Thymus (tissue), 11 donors: ENCODE measurements around the gene RBM6. TPM values are rescaled to one million over a fixed set of nuclear protein-coding genes. Genes with fewer than 3 reads are reported as not detected.
"Not testable (repeated sequence)": the region's sequence is repeated elsewhere in the genome, so short reads cannot be mapped to it uniquely, and the experiment has no call there.

ENCODE experiments used
- DNase-seq, 9 donors: peaks; one replicate each; pipeline ENCODE4 v3.0.0-alpha.2; 2013; ENCODE audit warnings: low spot score in 9 of 9, low read depth in 6 of 9, missing footprints in 1 of 9
- H3K27ac ChIP-seq, 2 donors: one replicate each; pipeline ENCODE4 v1.5.1; 2013; ENCODE audit warnings: control low read depth in 1 of 2, low read depth in 1 of 2, low read length in 1 of 2, mild to moderate bottlenecking in 1 of 2, moderate library complexity in 1 of 2
- H3K27me3 ChIP-seq, 2 donors: one replicate each; pipeline ENCODE4 v1.5.1; 2013; ENCODE audit warnings: low read length in 1 of 2; ENCODE audit not compliant: control insufficient read depth in 2 of 2, insufficient read depth in 1 of 2
- H3K36me3 ChIP-seq, 2 donors: one replicate each; pipeline ENCODE4 v1.5.1; 2013; ENCODE audit warnings: low read length in 1 of 2, mild to moderate bottlenecking in 1 of 2, moderate library complexity in 1 of 2; ENCODE audit not compliant: control insufficient read depth in 2 of 2, insufficient read depth in 2 of 2
- H3K4me1 ChIP-seq, 2 donors: one replicate each; pipeline ENCODE4 v1.5.1; 2013; ENCODE audit warnings: low read length in 2 of 2; ENCODE audit not compliant: control insufficient read depth in 2 of 2, insufficient read depth in 2 of 2
- H3K4me3 ChIP-seq, 2 donors: one replicate each; pipeline ENCODE4 v1.5.1; 2013; ENCODE audit warnings: low read length in 2 of 2, control low read depth in 1 of 2, mild to moderate bottlenecking in 1 of 2
- H3K9me3 ChIP-seq, 2 donors: one replicate each; pipeline ENCODE4 v1.5.1; 2013; ENCODE audit warnings: low read length in 1 of 2, mild to moderate bottlenecking in 1 of 2; ENCODE audit not compliant: control insufficient read depth in 2 of 2, insufficient read depth in 1 of 2
- WGBS: extraction: QIAGEN DNeasy Blood & Tissue Kit; methylation state at CpG from one replicate; pipeline ENCODE4 v1.1.7; 2013; 5-methylcytosine and 5-hydroxymethylcytosine counted together
- polyA plus RNA-seq: library from polyadenylated mRNA; stranded (reverse); fragments of 200-250 nt; gene quantifications from one replicate; pipeline ENCODE4 v1.2.3, GENCODE V29; 2013
- total RNA-seq: library from RNA; stranded (reverse); fragments of 120-200 nt; gene quantifications from one replicate; pipeline ENCODE4 v1.2.4, GENCODE V29; 2013
- donor health status: healthy.

Gene RBM6
- total and polyA plus RNA-seq, 2 donors, result 59.4 to 343 TPM

- H3K27me3 ChIP-seq, result no peaks in the 10 kb centered on the region
- H3K27ac ChIP-seq, result no peak overlapping the region
- H3K36me3 ChIP-seq, result no peaks in the 10 kb centered on the region
- no peak overlapping the region for H3K4me3 ChIP-seq
- H3K9me3 ChIP-seq, result no peaks in the 10 kb centered on the region
- peak in 1 of 9 donors; percentile 21 for DNase-seq
- WGBS, result 95% methylated on average over 5 of the region's 5 CpGs
- peaks cover 8 to 20% of the 10 kb centered on the region in 2 donors for H3K4me1 ChIP-seq
Observed at GRCh38 chr3:49928481-49929017, 11.4 kb upstream of the RBM6 start.

- peaks cover 8 to 20% of the 10 kb centered on the region in 2 donors for H3K4me1 ChIP-seq
- peak within 1 kb of the TSS; percentile 51 to 78 for H3K27ac ChIP-seq
- H3K27me3 ChIP-seq, result no peaks in the 10 kb centered on the region
- no peaks in the 10 kb centered on the region for H3K36me3 ChIP-seq
- peak within 1 kb of the TSS; percentile 93 to 98 for H3K4me3 ChIP-seq
- H3K9me3 ChIP-seq, result no peaks in the 10 kb centered on the region
- peak in 6 of 9 donors; percentile 56 to 81 (median 71) for DNase-seq
- WGBS, result 5% methylated on average over 56 of the region's 56 CpGs
Observed at GRCh38 chr3:49929291-49930167, 10.4 kb upstream of the RBM6 start, which contains the start of gene MON1A. TSS of gene MON1A (minus strand) at chr3:49929811. CDS start at chr3:49913346, 16,465 bp downstream.

GRCh38 chr3:49930168-49930690 is 9.7 kb upstream of the RBM6 start:
- Histone ChIP-seq H3K27ac (peak overlapping the region in 1 of 2 donors; percentile 78), H3K4me3 (peak overlapping the region; percentile 93 to 98)

GRCh38 chr3:49930922-49931321 is 9.0 kb upstream of the RBM6 start:
- no peaks in the 10 kb centered on the region for H3K9me3 ChIP-seq
- H3K27me3 ChIP-seq, result no peaks in the 10 kb centered on the region
- H3K4me3 ChIP-seq, result no peak overlapping the region
- WGBS, result 92% methylated on average over 1 of the region's 1 CpG
- H3K36me3 ChIP-seq, result no peaks in the 10 kb centered on the region
- peak in 1 of 9 donors; percentile 39 for DNase-seq
- H3K27ac ChIP-seq, result no peak overlapping the region
- H3K4me1 ChIP-seq, result peaks cover 8 to 20% of the 10 kb centered on the region in 2 donors

More at GRCh38 chr3:49930168-49930690, 9.7 kb upstream of the RBM6 start:
- 89% methylated on average over 16 of the region's 16 CpGs for WGBS
- H3K36me3 ChIP-seq, result no peaks in the 10 kb centered on the region
- H3K9me3 ChIP-seq, result no peaks in the 10 kb centered on the region
- H3K4me1 ChIP-seq, result peaks cover 8 to 20% of the 10 kb centered on the region in 2 donors
- DNase-seq, result no peak
- H3K27me3 ChIP-seq, result no peaks in the 10 kb centered on the region

GRCh38 chr3:49932281-49932680 is 7.7 kb upstream of the RBM6 start:
- peaks cover 8 to 20% of the 10 kb centered on the region in 2 donors for H3K4me1 ChIP-seq
- DNase-seq, H3K27ac ChIP-seq, H3K9me3 ChIP-seq, H3K4me3 ChIP-seq, H3K36me3 ChIP-seq, H3K27me3 ChIP-seq: not testable (repeated sequence)
- 95% methylated on average over 15 of the region's 15 CpGs for WGBS

GRCh38 chr3:49937090-49937489 is 2.9 kb upstream of the RBM6 start:
- Histone ChIP-seq H3K27ac (no peak overlapping the region), H3K4me3 (no peak overlapping the region), H3K4me1 (peaks cover 5 to 15% of the 10 kb centered on the region in 2 donors), H3K9me3 (no peaks in the 10 kb centered on the region), H3K27me3 (no peaks in the 10 kb centered on the region), H3K36me3 (no peaks in the 10 kb centered on the region)
- no peak for DNase-seq
- 63% methylated on average over 3 of the region's 3 CpGs for WGBS

DNA sequence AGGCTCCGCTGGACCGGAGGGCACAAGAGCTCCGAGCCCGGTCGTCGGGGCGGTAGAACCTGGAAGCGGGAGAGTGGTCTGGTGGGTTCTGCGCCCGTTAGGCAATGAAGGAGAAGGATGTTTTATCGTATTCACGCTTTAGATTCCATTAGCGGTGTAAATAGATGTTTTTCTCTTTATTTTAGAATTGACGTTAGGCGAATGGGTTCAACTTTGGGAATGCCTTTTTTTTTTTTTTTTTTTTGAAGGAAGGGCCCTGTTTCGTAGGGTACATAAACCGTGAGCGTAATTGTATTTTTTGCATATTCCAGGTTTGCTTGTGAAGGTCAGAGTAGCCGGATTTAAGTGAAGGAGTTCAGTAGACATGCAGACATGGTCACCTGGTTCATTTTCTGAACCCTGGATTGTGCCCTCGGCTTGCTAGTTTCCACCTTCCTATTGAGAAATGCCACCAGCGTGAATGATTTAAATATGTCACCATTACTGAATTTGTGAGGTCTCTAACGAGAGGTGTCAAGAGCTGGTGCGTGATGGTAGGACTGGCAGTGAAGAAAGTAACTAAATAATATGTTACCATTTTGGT is 808 bp downstream of the RBM6 start:
- Histone ChIP-seq H3K27ac (peak overlapping the region; percentile 87 to 97), H3K9me3 (peaks cover 0 to 4% of the 10 kb centered on the region in 2 donors), H3K27me3 (no peaks in the 10 kb centered on the region), H3K4me3 (peak overlapping the region; percentile 62 to 98), H3K36me3 (peaks cover under 1 to 2% of the 10 kb centered on the region in 2 donors), H3K4me1 (peaks cover 5 to 15% of the 10 kb centered on the region in 2 donors)
- WGBS, result 13% methylated on average over 23 of the region's 23 CpGs
- DNase-seq, result no peak

GRCh38 chr3:49942651-49943050 is 2.7 kb downstream of the RBM6 start:
- Histone ChIP-seq H3K36me3 (peaks cover 2 to 3% of the 10 kb centered on the region in 2 donors), H3K4me3 (no peak overlapping the region), H3K27me3 (no peaks in the 10 kb centered on the region), H3K27ac (no peak overlapping the region), H3K4me1 (peaks cover 5 to 15% of the 10 kb centered on the region in 2 donors), H3K9me3 (peaks cover 0 to 4% of the 10 kb centered on the region in 2 donors)
- WGBS, result 94% methylated on average over 2 of the region's 2 CpGs
- DNase-seq, result no peak
